Left lung (tissue), 10 donors: Measurements from ENCODE around the gene TMEM156. TPM values are rescaled to one million over a fixed set of nuclear protein-coding genes. Genes with fewer than 3 reads are reported as not detected.
A peak's percentile ranks its signal among the peaks of the same experiment; 100 is the strongest.

ENCODE experiments used
- ATAC-seq: fragments of 200-7000 bp; cut with Tn5 transposase; one replicate; pipeline ENCODE4 v1.9.1; 2020; ENCODE audit warnings: moderate library complexity
- DNase-seq, 4 donors: peaks; one replicate each; pipeline ENCODE4 v3.0.0-alpha.2; 2013 to 2020
- H3K27ac ChIP-seq, 2 donors: fragments of 200-600 bp; sonication (generic) in 1 of 2; one replicate each; pipeline versions ENCODE4 v1.5.0 to v1.8.0; 2020 to 2021
- H3K27me3 ChIP-seq, 2 donors: fragments of 200-600 bp; sonication (generic) in 1 of 2; one replicate each; pipeline versions ENCODE4 v1.5.0 to v1.8.0; 2020 to 2021
- H3K36me3 ChIP-seq, 2 donors: fragments of 200-600 bp; sonication (generic) in 1 of 2; one replicate each; pipeline versions ENCODE4 v1.5.0 to v1.8.0; 2020 to 2021
- H3K4me1 ChIP-seq, 2 donors: fragments of 200-600 bp; one replicate each; pipeline ENCODE4 v1.8.0; 2021
- H3K4me3 ChIP-seq, 2 donors: fragments of 200-600 bp; sonication (generic) in 1 of 2; one replicate each; pipeline versions ENCODE4 v1.5.0 to v1.8.0; 2020 to 2021; ENCODE audit warnings: mild to moderate bottlenecking in 1 of 2
- H3K9me3 ChIP-seq, 2 donors: fragments of 200-600 bp; sonication (generic) in 1 of 2; one replicate each; pipeline versions ENCODE4 v1.5.0 to v1.8.0; 2020 to 2021
- intact Hi-C, 2 donors: fragments of 100-400 bp; cut with DNase I; formaldehyde crosslinking; loops; one replicate each; pipeline versions ENCODE4 v1.11.2 to v1.14.2; 2022
- polyA plus RNA-seq, 6 donors: library from polyadenylated mRNA; unstranded; fragments of 120-200 nt; gene quantifications; one replicate each; pipeline ENCODE4 v1.2.1, GENCODE V29; 2013; ENCODE audit not compliant: insufficient read length in 6 of 6
- total RNA-seq, 2 donors: library from RNA; stranded (reverse); fragmentation: NEBNext Ultra II Directional; extraction: Animal tissue kit (Norgen Biotek cat#: 25700); gene quantifications; one replicate each; pipeline ENCODE4 v1.2.1, GENCODE V29; 2021
- TF ChIP-seq, protein P1 (sequence below), 2 donors: fragments of 200-600 bp; sonication (generic) in 1 of 2; IDR thresholded peaks; one replicate each; pipeline versions ENCODE4 v1.5.0 to v1.8.0; 2021; ENCODE audit warnings: antibody characterized with exemption in 2 of 2
- donor health status: DM: no; HTN: yes; CAD: no.
- donor health status: DM: no; HTN: no; CAD: no.

Gene TMEM156
- total and polyA plus RNA-seq, 8 donors: 0.29 to 1.8 (median 0.95) TPM; not detected in 1

DNA sequence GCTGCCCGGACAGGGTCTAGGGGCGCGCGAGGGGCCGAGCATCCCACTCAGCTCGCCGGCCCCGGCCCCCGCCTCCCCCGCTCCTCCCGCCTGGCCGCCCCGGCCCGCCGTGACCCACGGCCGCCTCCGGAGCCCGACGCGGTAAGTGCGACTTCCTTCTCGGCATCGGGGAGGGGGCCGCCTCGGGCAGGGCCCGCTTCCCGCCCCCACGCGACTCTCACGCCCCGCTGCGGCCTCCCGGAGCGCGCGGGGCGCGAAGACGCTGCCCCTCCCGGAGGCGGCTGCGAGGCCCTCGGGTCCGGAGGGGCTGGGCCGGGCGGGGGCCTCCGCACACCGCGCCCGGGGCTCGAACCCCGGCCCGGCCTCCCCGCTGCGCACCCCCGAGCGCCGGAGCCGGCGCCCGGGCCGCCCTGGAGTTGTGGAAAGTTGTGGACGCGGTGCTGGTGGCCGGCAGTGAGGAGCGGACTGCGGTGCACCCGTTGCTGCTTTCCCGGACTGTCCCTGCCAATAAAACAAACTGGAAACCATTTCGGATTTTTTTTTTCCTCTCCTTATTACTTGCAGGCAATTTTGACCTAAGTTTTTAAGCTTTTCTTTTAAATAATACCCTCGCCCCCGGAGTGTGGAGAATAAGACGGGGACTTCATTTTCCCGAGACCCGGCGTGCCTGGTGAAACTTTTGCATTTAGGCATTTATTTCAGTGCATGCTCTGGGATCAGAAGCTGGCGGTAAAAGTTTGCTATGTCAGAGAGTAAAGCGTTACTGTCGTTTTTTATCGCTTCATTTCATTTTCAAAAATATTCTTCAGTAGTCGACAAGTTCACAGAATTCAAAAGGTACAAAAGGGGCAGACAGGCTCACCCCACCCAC lies 13.0 kb upstream of the TMEM156 start:
- intact Hi-C loops: no loop called here
- peak overlapping the region; percentile 65 to 70 for H3K4me3 ChIP-seq
- ATAC-seq (peak; percentile 23), DNase-seq (peak in 2 of 4 donors; percentile 47 to 48)
- no peaks in the 10 kb centered on the region for H3K36me3 ChIP-seq
- H3K27ac ChIP-seq: peak overlapping the region; percentile 92
- no peaks in the 10 kb centered on the region for H3K27me3 ChIP-seq
- TF ChIP-seq, protein P1, sequence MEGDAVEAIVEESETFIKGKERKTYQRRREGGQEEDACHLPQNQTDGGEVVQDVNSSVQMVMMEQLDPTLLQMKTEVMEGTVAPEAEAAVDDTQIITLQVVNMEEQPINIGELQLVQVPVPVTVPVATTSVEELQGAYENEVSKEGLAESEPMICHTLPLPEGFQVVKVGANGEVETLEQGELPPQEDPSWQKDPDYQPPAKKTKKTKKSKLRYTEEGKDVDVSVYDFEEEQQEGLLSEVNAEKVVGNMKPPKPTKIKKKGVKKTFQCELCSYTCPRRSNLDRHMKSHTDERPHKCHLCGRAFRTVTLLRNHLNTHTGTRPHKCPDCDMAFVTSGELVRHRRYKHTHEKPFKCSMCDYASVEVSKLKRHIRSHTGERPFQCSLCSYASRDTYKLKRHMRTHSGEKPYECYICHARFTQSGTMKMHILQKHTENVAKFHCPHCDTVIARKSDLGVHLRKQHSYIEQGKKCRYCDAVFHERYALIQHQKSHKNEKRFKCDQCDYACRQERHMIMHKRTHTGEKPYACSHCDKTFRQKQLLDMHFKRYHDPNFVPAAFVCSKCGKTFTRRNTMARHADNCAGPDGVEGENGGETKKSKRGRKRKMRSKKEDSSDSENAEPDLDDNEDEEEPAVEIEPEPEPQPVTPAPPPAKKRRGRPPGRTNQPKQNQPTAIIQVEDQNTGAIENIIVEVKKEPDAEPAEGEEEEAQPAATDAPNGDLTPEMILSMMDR (IDR thresholded peaks at IDR 0.05): no peak
- peaks cover 0 to 54% of the 10 kb centered on the region in 2 donors for H3K4me1 ChIP-seq
- no peaks in the 10 kb centered on the region for H3K9me3 ChIP-seq

GRCh38 chr4:39044364-39044955 lies 12.3 kb upstream of the TMEM156 start:
- Histone ChIP-seq H3K4me1 (peaks cover 0 to 52% of the 10 kb centered on the region in 2 donors), H3K27ac (peak overlapping the region; percentile 92), H3K4me3 (peak overlapping the region; percentile 65 to 70), H3K27me3 (no peaks in the 10 kb centered on the region), H3K9me3 (no peaks in the 10 kb centered on the region), H3K36me3 (no peaks in the 10 kb centered on the region)
- peak; percentile 68 to 97 (median 92) for DNase-seq
- ATAC-seq: peak; percentile 91
- intact Hi-C loops: no loop called here
- TF ChIP-seq, protein P1 (IDR thresholded peaks at IDR 0.05): no peak

DNA sequence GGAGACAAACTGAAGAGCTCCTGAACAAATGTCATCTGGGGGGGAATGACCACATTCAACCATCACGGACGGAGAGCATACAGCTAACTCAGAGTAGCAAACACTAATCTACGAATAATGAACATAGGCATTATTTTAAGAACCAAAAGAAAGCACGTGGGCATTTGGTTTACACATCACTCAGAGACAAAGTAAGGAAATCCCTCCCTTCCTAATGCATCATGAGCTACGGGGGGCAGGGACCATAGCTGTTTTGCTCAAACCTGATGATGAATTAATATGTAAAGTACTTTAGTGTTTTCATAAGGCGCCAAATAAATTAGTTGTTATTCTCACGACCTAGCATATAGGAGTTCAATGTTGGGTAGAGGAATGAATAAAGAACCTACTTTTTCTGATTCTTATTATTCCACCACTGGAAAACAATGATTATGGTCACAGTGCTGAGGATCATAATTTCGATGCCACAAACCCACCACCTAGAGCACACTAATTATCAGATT lies 11.7 kb upstream of the TMEM156 start:
- TF ChIP-seq, protein P1 (IDR thresholded peaks at IDR 0.05): no peak
- no peak for DNase-seq
- Histone ChIP-seq H3K27me3 (no peaks in the 10 kb centered on the region), H3K9me3 (no peaks in the 10 kb centered on the region), H3K36me3 (no peaks in the 10 kb centered on the region), H3K4me3 (peak overlapping the region; percentile 65 to 70), H3K4me1 (peaks cover 0 to 52% of the 10 kb centered on the region in 2 donors), H3K27ac (peak overlapping the region; percentile 92)
- intact Hi-C loops: no loop called here
- peak; percentile 6 for ATAC-seq

DNA sequence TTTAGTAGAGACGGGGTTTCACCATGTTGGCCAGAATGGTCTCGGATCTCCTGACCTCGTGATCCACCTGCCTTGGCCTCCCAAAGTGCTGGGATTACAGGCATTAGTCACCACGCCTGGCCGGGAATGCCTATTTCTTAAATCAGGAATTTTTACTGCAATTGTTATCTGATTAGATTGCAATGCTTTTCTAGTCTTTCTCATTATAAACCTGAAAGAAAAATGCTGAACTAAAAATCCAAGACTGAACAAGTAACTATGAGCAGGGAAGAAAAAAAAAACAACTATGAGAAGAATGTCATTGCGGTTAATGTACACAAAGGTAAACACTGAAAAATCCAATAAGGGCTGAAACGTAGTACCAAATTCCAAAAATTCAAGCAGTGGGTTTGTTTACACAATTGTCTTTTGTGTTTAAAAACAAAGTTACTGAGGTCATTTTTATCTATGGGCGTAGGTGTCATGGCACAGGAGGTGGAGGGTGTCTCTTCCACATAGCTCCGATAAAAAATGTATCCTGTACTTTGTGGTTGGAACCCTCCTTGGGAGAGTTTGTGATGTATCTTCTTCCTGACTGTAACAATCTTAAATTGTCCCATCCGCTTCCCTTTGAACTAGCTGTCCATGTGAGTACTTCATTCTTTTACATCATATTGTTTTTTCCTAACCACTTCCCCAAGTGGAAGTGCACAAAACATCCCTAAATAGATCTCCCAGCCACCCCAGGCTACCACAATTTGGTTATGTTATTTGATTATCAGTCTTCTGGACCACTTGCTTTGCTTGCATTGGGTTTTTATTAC lies 11.1 kb upstream of the TMEM156 start:
- TF ChIP-seq, protein P1 (IDR thresholded peaks at IDR 0.05): no peak
- no peak for ATAC-seq
- Histone ChIP-seq H3K4me3 (peak overlapping the region in 1 of 2 donors; percentile 70), H3K36me3 (no peaks in the 10 kb centered on the region), H3K4me1 (peaks cover 0 to 50% of the 10 kb centered on the region in 2 donors), H3K27me3 (no peaks in the 10 kb centered on the region), H3K9me3 (no peaks in the 10 kb centered on the region), H3K27ac (peak overlapping the region; percentile 92)
- intact Hi-C loops: no loop called here
- no peak for DNase-seq
